ENCODE measurements around the gene DLGAP5.

DLGAP5 gene

DNA sequence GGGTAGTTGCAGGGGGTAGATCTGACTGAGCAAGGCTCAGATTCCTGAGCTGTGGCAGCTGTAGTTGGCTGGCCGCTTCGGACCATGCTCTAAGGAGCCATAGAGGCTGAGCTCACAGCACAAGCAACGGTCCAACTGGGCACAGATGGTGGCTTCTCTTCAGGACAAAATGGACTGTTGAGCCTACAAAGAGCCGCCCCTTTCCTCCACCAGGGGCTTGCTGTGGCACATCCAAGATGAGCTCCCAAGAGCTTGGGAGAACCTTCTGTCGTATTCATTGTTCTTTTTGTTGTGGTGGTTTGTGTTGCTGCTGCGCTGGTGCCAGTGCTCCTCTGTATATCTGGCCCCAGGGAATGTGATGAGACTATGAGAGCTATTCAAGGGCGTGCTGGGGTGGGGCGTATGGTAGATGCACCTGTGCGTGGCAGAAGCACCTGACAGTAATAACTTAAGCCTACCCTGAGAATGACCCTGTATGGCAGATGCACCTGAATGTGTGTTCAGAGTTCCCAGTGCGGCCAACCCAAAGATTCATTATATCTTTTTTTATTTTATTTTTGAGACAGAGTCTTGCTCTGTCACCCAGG is 80.2 kb downstream of the DLGAP5 start:
- DNase-seq = no peak

DNA sequence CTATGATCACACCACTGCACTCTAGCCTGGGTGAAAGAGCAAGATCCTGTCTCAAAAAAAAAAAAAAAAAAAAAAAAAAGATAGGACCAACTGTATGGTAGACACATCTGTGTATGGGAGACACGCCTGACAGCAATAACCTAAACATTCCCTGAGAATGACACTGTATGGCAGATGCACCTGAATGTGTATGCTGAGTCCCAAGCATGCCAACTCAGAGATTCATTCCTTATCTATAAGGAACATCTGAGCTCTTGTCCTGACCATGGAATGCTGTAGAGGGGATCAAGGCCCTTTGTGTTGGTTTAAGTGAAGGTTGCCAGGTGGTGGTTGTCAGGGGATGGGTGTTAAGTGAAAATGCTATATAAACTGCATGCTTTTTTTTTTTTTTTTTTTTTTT is 81.5 kb downstream of the DLGAP5 start:
- no peak for DNase-seq

DNA sequence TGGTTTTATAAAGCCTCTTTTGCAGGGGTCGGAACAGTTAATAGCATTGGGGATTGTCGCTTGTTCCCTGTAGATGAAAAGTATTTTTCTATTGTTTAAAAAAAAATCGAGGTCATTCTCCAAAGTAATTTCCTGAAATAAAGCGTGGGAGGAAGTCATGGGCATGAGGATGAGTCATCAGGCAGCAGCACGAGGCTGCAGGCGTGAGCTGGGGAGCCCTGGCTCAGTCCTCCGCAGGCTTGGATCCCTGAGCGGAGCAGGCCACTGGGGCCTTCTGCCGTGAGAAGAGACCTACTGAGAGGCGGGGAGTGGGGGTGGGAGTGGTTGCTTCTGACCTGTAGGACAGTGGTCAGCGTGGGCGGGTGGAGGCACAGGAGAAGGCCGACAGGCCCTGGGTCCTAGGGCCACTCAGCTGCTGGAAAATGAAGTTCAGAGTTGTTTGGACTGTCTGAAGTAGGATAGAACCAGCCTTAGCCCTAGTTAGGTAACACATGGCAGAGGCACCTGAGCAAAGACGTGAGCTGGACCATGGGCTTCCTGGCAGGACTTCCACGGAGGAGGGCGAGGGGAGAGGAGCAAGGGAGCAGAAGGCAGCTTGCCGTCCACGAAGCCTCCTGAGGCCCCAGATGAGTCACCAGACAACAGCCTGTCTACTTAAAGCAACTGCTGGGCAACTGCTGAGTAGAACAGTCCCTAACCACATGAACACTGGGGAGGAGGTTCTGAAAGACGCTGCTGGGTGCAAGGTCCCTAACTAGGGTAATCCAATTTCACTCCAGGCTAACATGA is 83.4 kb downstream of the DLGAP5 start:
- DNase-seq = peak; percentile 18

DNA sequence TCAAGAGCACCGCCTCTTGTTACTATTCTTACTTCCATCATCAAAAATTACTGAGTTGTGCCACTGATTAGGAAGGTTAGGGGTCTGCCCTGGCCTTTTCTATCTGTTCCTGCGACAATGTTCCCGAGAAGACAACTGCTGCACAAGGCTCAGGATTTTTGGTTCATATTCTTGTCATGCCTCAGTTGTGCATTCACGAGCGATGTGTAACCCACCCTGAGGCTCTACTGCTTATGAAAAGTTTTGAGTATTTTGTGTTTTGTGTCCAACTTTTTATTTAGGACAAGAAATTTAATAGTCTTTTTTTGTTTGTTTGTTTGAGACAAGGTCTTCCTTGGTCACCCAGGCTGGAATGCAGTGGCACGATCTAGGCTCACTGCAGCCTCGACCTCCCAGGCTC is 85.4 kb downstream of the DLGAP5 start:
- DNase-seq = no peak

DNA sequence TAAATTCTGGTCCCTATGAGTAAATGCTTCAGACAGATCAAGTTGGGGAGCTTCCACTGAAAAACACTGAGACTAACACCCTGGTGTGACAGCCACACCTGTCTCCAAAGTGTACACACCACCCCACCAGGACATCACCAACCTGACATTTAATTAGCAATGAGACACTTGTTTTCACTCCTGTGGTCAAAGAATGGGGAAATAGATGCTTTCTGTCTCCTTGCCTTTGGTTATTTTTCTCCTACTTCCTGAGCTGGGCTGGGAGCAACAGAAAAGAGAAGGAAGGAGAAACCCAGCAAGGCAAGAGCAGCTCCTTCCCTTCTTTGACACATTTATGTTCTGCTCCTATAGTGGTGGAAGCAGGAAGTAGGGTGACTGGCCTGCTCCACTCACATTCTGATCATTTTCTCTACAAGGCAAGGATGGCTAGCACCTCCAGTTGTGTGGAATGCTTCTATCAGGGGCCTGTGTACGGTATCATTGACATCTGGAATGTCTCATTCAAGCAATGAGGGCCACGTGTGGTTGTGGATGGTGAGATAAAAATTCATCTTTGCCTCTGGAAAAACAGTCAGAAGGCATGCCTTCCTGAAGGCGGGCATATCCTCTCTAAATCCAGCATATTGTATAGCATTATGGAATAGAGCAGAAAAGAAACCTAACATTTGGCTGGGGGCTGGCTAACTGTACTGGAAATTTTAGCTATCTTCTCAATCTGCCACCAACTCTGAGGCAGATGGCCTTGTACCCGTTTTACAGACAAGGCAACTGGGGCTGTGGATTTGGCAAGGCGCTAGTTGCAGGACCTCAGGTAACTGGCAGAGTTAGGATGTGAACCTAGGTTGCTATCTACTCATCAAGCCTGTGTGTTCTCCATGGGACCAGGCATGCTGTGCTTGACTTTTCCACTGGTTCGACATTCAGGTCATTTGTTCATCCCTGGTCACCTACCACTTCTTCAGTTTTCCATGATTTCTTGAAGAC is 87.1 kb downstream of the DLGAP5 start:
- DNase-seq = no peak

- peak; percentile 30 for DNase-seq
These were observed 88.3 kb downstream of the DLGAP5 start for GRCh38 chr14:55103005-55103640.

- DNase-seq = peak; percentile 10
These were observed 89.2 kb downstream of the DLGAP5 start for GRCh38 chr14:55102141-55102621.

DNA sequence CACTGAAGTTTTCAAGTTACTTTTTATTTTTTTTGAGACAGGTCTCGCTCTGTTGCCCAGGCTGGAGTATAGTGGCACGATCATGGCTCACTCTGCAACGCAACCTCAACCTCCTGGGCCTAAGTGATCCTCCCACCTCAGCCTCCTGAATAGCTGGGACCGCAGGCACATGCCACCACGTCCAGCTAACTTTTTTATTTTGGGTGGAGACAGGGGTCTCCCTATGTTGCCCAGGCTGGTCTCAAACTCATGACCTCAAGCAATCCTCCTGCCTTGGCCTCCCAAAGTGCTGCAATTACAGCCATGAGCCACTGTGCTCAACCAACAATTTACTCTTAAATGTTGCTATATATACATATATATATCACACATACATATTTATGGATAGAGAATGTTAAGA is 89.7 kb downstream of the DLGAP5 start:
- no peak for DNase-seq

DNA sequence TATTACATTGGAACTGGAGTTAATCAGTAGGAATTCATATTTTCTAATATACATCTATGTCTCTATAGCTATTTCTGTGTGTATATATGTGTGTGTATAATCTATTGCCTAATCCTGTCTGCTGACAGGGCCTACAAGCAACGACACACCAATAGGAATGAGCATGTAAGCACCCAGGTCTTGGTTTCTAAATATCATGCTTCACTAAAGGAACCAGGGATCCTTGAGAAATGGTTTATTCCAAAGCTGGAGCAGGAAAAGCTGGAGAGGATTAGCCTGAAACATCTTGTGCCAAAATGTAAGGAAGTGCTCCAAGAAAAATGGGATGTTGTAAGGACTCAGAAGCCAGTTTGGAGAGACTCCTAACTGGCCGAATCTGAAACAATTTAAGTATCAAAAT is 91.6 kb downstream of the DLGAP5 start:
- DNase-seq = no peak

DNA sequence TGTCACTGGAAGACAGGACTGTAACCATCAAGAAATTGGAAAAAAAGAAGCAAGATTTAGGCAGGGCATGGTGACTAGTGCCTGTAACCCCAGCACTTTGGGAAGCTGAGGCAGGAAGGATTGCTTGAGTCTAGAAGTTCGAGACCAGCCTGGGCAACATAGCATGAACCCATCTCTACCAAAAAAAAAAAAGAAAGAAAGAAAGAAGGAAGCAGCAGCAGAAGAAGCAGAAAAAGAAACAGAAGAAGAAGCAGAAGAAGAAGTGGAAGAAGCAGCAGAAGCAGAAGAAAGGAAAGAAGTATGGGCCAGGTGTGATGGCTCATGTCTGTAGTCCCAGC is 92.9 kb downstream of the DLGAP5 start:
- no peak for DNase-seq

All from stimulated activated CD4-positive, alpha-beta T cell treated with anti-CD3 and anti-CD28 coated beads, Interleukin-4, amount 100 ng/mL, for 1 hour (primary cell).